ENCODE results near the gene TMEM168.
"Not testable (repeated sequence)": the region's sequence is repeated elsewhere in the genome, so short reads cannot be mapped to it uniquely, and the experiment has no call there.

The TMEM168 gene

DNA sequence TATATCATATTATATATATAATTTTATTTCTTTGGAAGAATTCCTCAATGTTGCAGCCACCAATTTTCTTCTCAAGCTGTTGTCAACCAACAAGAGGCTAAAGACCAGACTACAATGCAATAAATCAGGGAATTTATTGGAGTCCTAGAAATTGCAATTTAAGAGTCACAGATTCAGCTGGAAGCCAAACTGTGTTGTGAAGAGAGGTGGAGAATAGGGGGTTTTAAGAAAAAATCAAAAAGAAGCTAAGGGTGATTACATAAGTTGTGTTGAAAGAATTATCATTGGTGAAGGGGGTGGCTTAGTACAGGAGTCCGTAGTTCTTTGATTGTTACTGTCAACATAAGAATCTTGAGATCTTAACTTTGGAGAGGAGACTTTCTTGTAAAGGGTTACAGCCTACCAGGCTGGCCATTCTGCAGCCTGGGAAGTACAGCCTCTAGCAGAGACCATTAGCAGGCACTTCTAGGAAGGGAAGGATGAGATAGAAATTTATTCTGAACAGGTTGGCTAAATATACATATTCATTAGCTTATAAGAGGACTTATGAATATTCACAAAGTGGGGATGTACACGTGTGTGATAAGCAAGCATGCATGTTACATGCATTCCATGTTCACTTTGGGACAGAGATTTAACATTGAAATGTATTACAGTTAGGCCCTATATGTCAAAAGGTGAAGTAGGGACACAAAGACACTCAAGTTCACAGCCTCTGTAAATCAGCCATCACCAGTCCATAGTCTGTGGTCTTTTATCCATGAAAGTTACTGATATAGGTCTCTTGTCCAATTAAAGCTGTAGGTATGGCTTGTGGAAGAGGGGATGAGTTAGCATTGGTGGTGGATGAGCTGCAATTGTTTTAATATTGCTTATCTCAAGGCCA is 8.3 kb upstream of the TMEM168 start:
- no peak overlapping the region for H2BK15ac ChIP-seq (replicated peaks; ENCODE audit: low read depth)
- no peak overlapping the region for H3K18ac ChIP-seq (ENCODE audit: low read length)
- no peaks in the 10 kb centered on the region for H3K79me2 ChIP-seq (ENCODE audit: control insufficient read depth, insufficient read depth, low read length)
- H3K9ac ChIP-seq (ENCODE audit: low read length) = no peak overlapping the region
- no peak overlapping the region for H3K27ac ChIP-seq (ENCODE audit: low read depth, low read length)
- H3K27me3 ChIP-seq (ENCODE audit: insufficient read depth, low read length, poor library complexity) = no peaks in the 10 kb centered on the region
- H2AK5ac ChIP-seq (ENCODE audit: low read length) = no peak overlapping the region
- no peak overlapping the region for H2BK120ac ChIP-seq (ENCODE audit: low read depth, low read length)
- DNase-seq = no peak
- H2BK5ac ChIP-seq (ENCODE audit: low read length) = no peak overlapping the region
- no peak overlapping the region for H4K8ac ChIP-seq (ENCODE audit: low read depth, low read length)
- no peak overlapping the region for H4K5ac ChIP-seq (ENCODE audit: low read length)
- no peak overlapping the region for H3K4me3 ChIP-seq (ENCODE audit: low read length)
- WGBS (ENCODE audit: extremely low coverage, insufficient coverage, low lambda C conversion rate) = no CpG with 5 or more reads among the region's 2 CpGs
- H3K56ac ChIP-seq (ENCODE audit: low read length) = no peak overlapping the region
- H3K79me1 ChIP-seq (ENCODE audit: low read length) = no peaks in the 10 kb centered on the region
- H3K4me1 ChIP-seq (ENCODE audit: control insufficient read depth, low read depth, low read length) = no peaks in the 10 kb centered on the region
- no peak overlapping the region for H3K4me2 ChIP-seq (ENCODE audit: low read length)
- no peaks in the 10 kb centered on the region for H3K36me3 ChIP-seq (ENCODE audit: control insufficient read depth, insufficient read depth, low read length)
- no peak overlapping the region for H3K23ac ChIP-seq (ENCODE audit: low read length)
- H3K4ac ChIP-seq (ENCODE audit: low read depth, low read length) = no peak overlapping the region

DNA sequence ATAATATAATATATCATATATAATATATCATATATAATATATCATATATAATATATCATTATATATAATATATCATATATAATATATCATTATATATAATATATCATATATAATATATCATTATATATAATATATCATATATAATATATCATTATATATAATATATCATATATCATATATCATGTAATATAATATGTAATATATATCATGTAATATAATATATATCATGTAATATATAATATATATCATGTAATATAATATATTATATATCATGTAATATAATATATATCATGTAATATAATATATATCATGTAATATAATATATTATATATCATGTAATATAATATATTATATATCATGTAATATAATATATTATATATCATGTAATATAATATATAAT is 6.4 kb upstream of the TMEM168 start:
- H4K5ac ChIP-seq (ENCODE audit: low read length); H3K18ac ChIP-seq (ENCODE audit: low read length): not testable (repeated sequence)

DNA sequence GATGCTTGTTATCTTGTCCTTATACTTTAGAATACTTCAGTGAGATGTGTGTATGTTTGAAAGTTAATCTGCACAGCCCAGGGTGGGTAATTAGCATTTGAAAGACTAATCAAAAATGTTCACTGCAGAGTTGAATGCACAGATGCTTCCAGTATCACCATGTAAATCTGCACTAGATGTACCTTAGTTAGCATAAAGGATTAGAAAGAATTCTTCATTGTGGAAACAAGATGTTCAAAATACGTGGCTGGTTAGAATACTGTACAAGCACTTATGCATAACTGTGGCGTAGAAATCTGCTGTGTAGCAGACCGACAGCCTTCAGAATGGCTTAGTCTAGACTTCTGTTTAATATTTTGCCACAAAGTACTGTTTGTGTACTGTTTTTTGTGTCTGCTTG is 2.2 kb upstream of the TMEM168 start:
- Histone ChIP-seq H3K4me2 (ENCODE audit: low read length) (no peak overlapping the region), H2BK120ac (ENCODE audit: low read depth, low read length) (no peak overlapping the region)

More for the DNA sequence above, 6.4 kb upstream of the TMEM168 start:
- not testable (repeated sequence) for H3K4me1 ChIP-seq (ENCODE audit: control insufficient read depth, low read depth, low read length); H3K4me3 ChIP-seq (ENCODE audit: low read length); H3K56ac ChIP-seq (ENCODE audit: low read length); H3K79me2 ChIP-seq (ENCODE audit: control insufficient read depth, insufficient read depth, low read length); H2BK5ac ChIP-seq (ENCODE audit: low read length); H3K9ac ChIP-seq (ENCODE audit: low read length); H3K23ac ChIP-seq (ENCODE audit: low read length); H4K8ac ChIP-seq (ENCODE audit: low read depth, low read length); H3K4me2 ChIP-seq (ENCODE audit: low read length); H3K27me3 ChIP-seq (ENCODE audit: insufficient read depth, low read length, poor library complexity); H2AK5ac ChIP-seq (ENCODE audit: low read length); DNase-seq; H3K79me1 ChIP-seq (ENCODE audit: low read length); H2BK15ac ChIP-seq (replicated peaks; ENCODE audit: low read depth); H3K4ac ChIP-seq (ENCODE audit: low read depth, low read length); H3K27ac ChIP-seq (ENCODE audit: low read depth, low read length); H3K36me3 ChIP-seq (ENCODE audit: control insufficient read depth, insufficient read depth, low read length); H2BK120ac ChIP-seq (ENCODE audit: low read depth, low read length)

DNA sequence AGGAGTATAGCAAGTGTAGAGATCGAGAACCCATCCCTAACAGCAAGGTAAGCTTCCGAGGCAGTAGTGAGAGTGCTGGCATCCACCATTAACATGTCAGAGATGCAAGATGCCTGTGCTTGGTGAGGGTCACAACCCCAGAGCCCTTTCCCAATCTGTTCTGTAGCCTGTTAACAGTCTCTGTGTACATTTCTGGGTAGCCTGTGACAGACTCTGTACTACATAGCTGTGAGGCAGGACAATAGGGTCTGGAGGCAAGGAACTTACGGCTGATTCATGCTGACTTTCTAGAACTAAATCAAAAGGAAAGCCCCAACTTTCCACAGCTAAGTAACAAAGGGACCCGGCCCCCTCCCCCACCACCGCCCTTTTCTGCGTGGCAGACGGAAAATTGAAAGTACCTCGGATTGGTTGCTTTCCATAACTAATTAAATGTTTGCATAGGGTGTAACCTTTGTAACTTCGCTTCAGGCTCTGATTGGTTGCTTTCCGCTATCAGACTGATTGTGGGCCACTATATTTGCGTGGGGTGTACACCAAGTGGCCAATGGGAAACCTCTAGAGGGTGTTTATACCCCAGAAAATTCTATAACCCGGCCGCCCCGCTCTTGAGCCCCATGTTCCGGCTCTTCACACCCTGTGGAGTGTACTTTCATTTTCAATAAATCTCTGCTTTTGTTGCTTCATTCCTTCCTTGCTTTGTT is 1.4 kb upstream of the TMEM168 start:
- Histone ChIP-seq H2BK120ac (ENCODE audit: low read depth, low read length) (no peak overlapping the region), H3K4me2 (ENCODE audit: low read length) (no peak overlapping the region), H3K56ac (ENCODE audit: low read length) (no peak overlapping the region), H3K27ac (ENCODE audit: low read depth, low read length) (no peak overlapping the region), H3K4me3 (ENCODE audit: low read length) (no peak overlapping the region), H3K79me1 (ENCODE audit: low read length) (peaks cover 1% of the 10 kb centered on the region), H4K5ac (ENCODE audit: low read length) (no peak overlapping the region), H2BK15ac (replicated peaks; ENCODE audit: low read depth) (no peak overlapping the region), H4K8ac (ENCODE audit: low read depth, low read length) (no peak overlapping the region), H2BK5ac (ENCODE audit: low read length) (no peak overlapping the region), H3K27me3 (ENCODE audit: insufficient read depth, low read length, poor library complexity) (no peaks in the 10 kb centered on the region), H3K9ac (ENCODE audit: low read length) (no peak overlapping the region), H3K4me1 (ENCODE audit: control insufficient read depth, low read depth, low read length) (peaks cover 5% of the 10 kb centered on the region), H3K79me2 (ENCODE audit: control insufficient read depth, insufficient read depth, low read length) (peaks cover 2% of the 10 kb centered on the region), H3K36me3 (ENCODE audit: control insufficient read depth, insufficient read depth, low read length) (no peaks in the 10 kb centered on the region), H3K4ac (ENCODE audit: low read depth, low read length) (no peak overlapping the region), H3K23ac (ENCODE audit: low read length) (no peak overlapping the region), H2AK5ac (ENCODE audit: low read length) (no peak overlapping the region), H3K18ac (ENCODE audit: low read length) (no peak overlapping the region)
- no peak for DNase-seq
- WGBS (ENCODE audit: extremely low coverage, insufficient coverage, low lambda C conversion rate) = no CpG with 5 or more reads among the region's 15 CpGs

More for the DNA sequence above, 2.2 kb upstream of the TMEM168 start:
- no peak overlapping the region for H3K56ac ChIP-seq (ENCODE audit: low read length)
- no peak overlapping the region for H2BK15ac ChIP-seq (replicated peaks; ENCODE audit: low read depth)
- H3K79me1 ChIP-seq (ENCODE audit: low read length) = no peaks in the 10 kb centered on the region
- H3K36me3 ChIP-seq (ENCODE audit: control insufficient read depth, insufficient read depth, low read length) = no peaks in the 10 kb centered on the region
- no peak for DNase-seq
- no peak overlapping the region for H3K4me3 ChIP-seq (ENCODE audit: low read length)
- no peak overlapping the region for H2AK5ac ChIP-seq (ENCODE audit: low read length)
- H3K27me3 ChIP-seq (ENCODE audit: insufficient read depth, low read length, poor library complexity) = no peaks in the 10 kb centered on the region
- no peak overlapping the region for H4K5ac ChIP-seq (ENCODE audit: low read length)
- H3K9ac ChIP-seq (ENCODE audit: low read length) = no peak overlapping the region
- H3K23ac ChIP-seq (ENCODE audit: low read length) = no peak overlapping the region
- H3K79me2 ChIP-seq (ENCODE audit: control insufficient read depth, insufficient read depth, low read length) = no peaks in the 10 kb centered on the region
- no CpG with 5 or more reads among the region's 3 CpGs for WGBS (ENCODE audit: extremely low coverage, insufficient coverage, low lambda C conversion rate)
- H3K18ac ChIP-seq (ENCODE audit: low read length) = no peak overlapping the region
- no peak overlapping the region for H4K8ac ChIP-seq (ENCODE audit: low read depth, low read length)
- H3K4ac ChIP-seq (ENCODE audit: low read depth, low read length) = no peak overlapping the region
- peaks cover 5% of the 10 kb centered on the region for H3K4me1 ChIP-seq (ENCODE audit: control insufficient read depth, low read depth, low read length)
- H2BK5ac ChIP-seq (ENCODE audit: low read length) = no peak overlapping the region
- no peak overlapping the region for H3K27ac ChIP-seq (ENCODE audit: low read depth, low read length)

DNA sequence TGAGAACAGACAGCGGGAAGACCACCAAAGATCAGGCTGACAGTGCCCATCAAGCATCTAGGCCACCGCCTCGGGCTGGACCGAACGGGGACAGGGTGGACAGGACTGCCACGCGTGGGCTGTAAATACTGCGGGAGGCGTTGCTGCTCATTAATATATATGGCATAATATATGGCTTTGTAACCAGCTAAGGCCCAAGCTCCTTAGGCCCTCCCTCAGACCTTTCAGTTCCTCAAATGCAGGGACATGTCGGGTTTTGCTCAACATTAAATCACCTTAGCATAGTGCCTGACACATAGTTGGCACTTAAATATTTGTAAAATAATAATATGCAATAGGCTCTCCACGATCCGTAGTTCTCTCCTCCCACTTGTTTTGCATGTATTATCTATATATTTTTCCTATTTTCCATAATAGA is 402 bp upstream of the TMEM168 start:
- Histone ChIP-seq H2BK15ac (replicated peaks; ENCODE audit: low read depth) (no peak overlapping the region), H3K23ac (ENCODE audit: low read length) (no peak overlapping the region), H3K79me1 (ENCODE audit: low read length) (peaks cover 3% of the 10 kb centered on the region), H3K18ac (ENCODE audit: low read length) (no peak overlapping the region), H3K9ac (ENCODE audit: low read length) (peak overlapping the region; percentile 72), H3K4me3 (ENCODE audit: low read length) (peak overlapping the region; percentile 34), H3K36me3 (ENCODE audit: control insufficient read depth, insufficient read depth, low read length) (no peaks in the 10 kb centered on the region), H3K4me2 (ENCODE audit: low read length) (peak overlapping the region; percentile 46), H3K27me3 (ENCODE audit: insufficient read depth, low read length, poor library complexity) (no peaks in the 10 kb centered on the region), H3K4me1 (ENCODE audit: control insufficient read depth, low read depth, low read length) (peaks cover 5% of the 10 kb centered on the region), H4K8ac (ENCODE audit: low read depth, low read length) (no peak overlapping the region), H2BK120ac (ENCODE audit: low read depth, low read length) (no peak overlapping the region), H3K27ac (ENCODE audit: low read depth, low read length) (no peak overlapping the region), H3K79me2 (ENCODE audit: control insufficient read depth, insufficient read depth, low read length) (peaks cover 3% of the 10 kb centered on the region), H2BK5ac (ENCODE audit: low read length) (no peak overlapping the region), H3K4ac (ENCODE audit: low read depth, low read length) (no peak overlapping the region), H2AK5ac (ENCODE audit: low read length) (no peak overlapping the region), H4K5ac (ENCODE audit: low read length) (no peak overlapping the region), H3K56ac (ENCODE audit: low read length) (peak overlapping the region; percentile 99)
- WGBS (ENCODE audit: extremely low coverage, insufficient coverage, low lambda C conversion rate) = no CpG with 5 or more reads among the region's 12 CpGs
- no peak for DNase-seq

Measured in mesendoderm (in vitro differentiated cells).